HG02938 (cell line): Measurements from ENCODE around the gene PPIP5K1.
"Not testable (repeated sequence)": the region's sequence is repeated elsewhere in the genome, so short reads cannot be mapped to it uniquely, and the experiment has no call there.

Source experiments
- ATAC-seq: cut with Tn5 transposase; IDR thresholded peaks from one replicate; pipeline ENCODE4 v1.9.1; 2021; ENCODE audit warnings: mild to moderate bottlenecking, moderate library complexity; ENCODE audit not compliant: unreplicated experiment

PPIP5K1 gene

GRCh38 chr15:43589778-43590466 lies at the start of gene PPIP5K1:
Gene PPIP5K1 (minus strand): TSS chr15:43590208. CDS start chr15:43584504, 5,704 bp downstream.
- ATAC-seq = peak; percentile 96

- ATAC-seq = not testable (repeated sequence)
Measured at GRCh38 chr15:43638464-43639204, 48.6 kb upstream of the PPIP5K1 start.

- not testable (repeated sequence) for ATAC-seq
Measured at GRCh38 chr15:43626937-43627336, 36.9 kb upstream of the PPIP5K1 start.

- ATAC-seq = no peak
Measured at GRCh38 chr15:43625106-43625505, 35.1 kb upstream of the PPIP5K1 start.

GRCh38 chr15:43622068-43622799 lies 32.2 kb upstream of the PPIP5K1 start:
- ATAC-seq = not testable (repeated sequence)

- not testable (repeated sequence) for ATAC-seq
Measured at GRCh38 chr15:43618700-43619099, 28.7 kb upstream of the PPIP5K1 start, which contains the start of gene STRC. Gene STRC (minus strand): TSS chr15:43618800. CDS start chr15:43618722, 78 bp downstream.

GRCh38 chr15:43617750-43618149 lies 27.7 kb upstream of the PPIP5K1 start:
- not testable (repeated sequence) for ATAC-seq

GRCh38 chr15:43602233-43602632 lies 12.2 kb upstream of the PPIP5K1 start:
- ATAC-seq = not testable (repeated sequence)

- ATAC-seq = not testable (repeated sequence)
Measured at GRCh38 chr15:43600200-43600599, 10.2 kb upstream of the PPIP5K1 start.

- not testable (repeated sequence) for ATAC-seq
Measured at GRCh38 chr15:43599131-43599530, 9.1 kb upstream of the PPIP5K1 start.

GRCh38 chr15:43593328-43594190 lies 3.6 kb upstream of the PPIP5K1 start, which contains the start of gene CKMT1B:
Gene CKMT1B (plus strand): TSS chr15:43594027. CDS start chr15:43594219, 192 bp downstream.
- not testable (repeated sequence) for ATAC-seq

GRCh38 chr15:43592841-43593240 lies 2.8 kb upstream of the PPIP5K1 start:
- not testable (repeated sequence) for ATAC-seq

GRCh38 chr15:43574607-43575006 lies 15.4 kb downstream of the PPIP5K1 start:
- not testable (repeated sequence) for ATAC-seq

- not testable (repeated sequence) for ATAC-seq
Measured at GRCh38 chr15:43566615-43567014, 23.4 kb downstream of the PPIP5K1 start.

GRCh38 chr15:43563793-43564192 lies 26.2 kb downstream of the PPIP5K1 start:
- not testable (repeated sequence) for ATAC-seq

GRCh38 chr15:43562753-43563152 lies 27.3 kb downstream of the PPIP5K1 start:
- ATAC-seq = not testable (repeated sequence)

- ATAC-seq = no peak
Measured at GRCh38 chr15:43552986-43553385, 37.0 kb downstream of the PPIP5K1 start.

- ATAC-seq = no peak
Measured at GRCh38 chr15:43552256-43552655, 37.8 kb downstream of the PPIP5K1 start.

- no peak for ATAC-seq
Measured at GRCh38 chr15:43550527-43551363, 39.3 kb downstream of the PPIP5K1 start.
